Keratinocyte (primary cell): ENCODE measurements around the gene PFKP. TPM values are rescaled to one million over a fixed set of nuclear protein-coding genes. Genes with fewer than 3 reads are reported as not detected.

Experiments used
- DNase-seq: peaks from one replicate; pipeline ENCODE4 v3.0.0-alpha.2; 2011; ENCODE audit warnings: low read depth, missing footprints, low spot score
- FAIRE-seq: peaks from 2 replicates; lab custom pipeline; 2011; peaks lifted over from hg19 to GRCh38; lab: Jason Lieb, UNC
- H2AFZ ChIP-seq: 2 replicates; pipeline ENCODE4 v1.6.0; 2012; ENCODE audit warnings: low read length, control low read depth, inconsistent platforms; ENCODE audit not compliant: control insufficient read depth
- H3K27ac ChIP-seq: 2 replicates; pipeline ENCODE4 v1.5.1; 2011; ENCODE audit warnings: low read length; ENCODE audit not compliant: control insufficient read depth, insufficient read depth
- H3K27me3 ChIP-seq: 3 replicates; pipeline ENCODE4 v1.6.0; 2011; ENCODE audit warnings: low read length; ENCODE audit not compliant: control insufficient read depth, insufficient read depth; ENCODE audit errors: extremely low read depth
- H3K36me3 ChIP-seq, 2 experiments: 2 replicates in 1 of 2; 3 replicates in 1 of 2; pipeline ENCODE4 v1.5.1; 2011; ENCODE audit warnings: low read length in 2 of 2, mild to moderate bottlenecking in 1 of 2; ENCODE audit not compliant: control insufficient read depth in 2 of 2, insufficient read depth in 2 of 2; ENCODE audit errors: extremely low read depth in 1 of 2
- H3K4me1 ChIP-seq: 3 replicates; pipeline ENCODE4 v1.5.1; 2011; ENCODE audit warnings: low read length; ENCODE audit not compliant: control insufficient read depth, insufficient read depth; ENCODE audit errors: extremely low read depth
- H3K4me2 ChIP-seq: 3 replicates; pipeline ENCODE4 v1.6.0; 2011; ENCODE audit warnings: low read depth, low read length; ENCODE audit not compliant: control insufficient read depth, insufficient read depth; ENCODE audit errors: extremely low read depth
- H3K4me3 ChIP-seq, 3 experiments: fragments of 200-600 bp in 1 of 3; sonication (generic) in 1 of 3; 2 replicates in 2 of 3; 3 replicates in 1 of 3; pipeline ENCODE4 v1.5.1; 2011 to 2016; ENCODE audit warnings: low read length in 3 of 3, mild to moderate bottlenecking in 3 of 3, control low read depth in 2 of 3, inconsistent platforms in 1 of 3, low read depth in 1 of 3, mixed read lengths in 1 of 3, mixed run types in 1 of 3, moderate library complexity in 1 of 3; ENCODE audit not compliant: control insufficient read depth in 2 of 3, insufficient read depth in 2 of 3; ENCODE audit errors: extremely low read depth in 1 of 3
- H3K79me2 ChIP-seq: 2 replicates; pipeline ENCODE4 v1.6.0; 2012; ENCODE audit warnings: low read length; ENCODE audit not compliant: control insufficient read depth, insufficient read depth
- H3K9ac ChIP-seq: 3 replicates; pipeline ENCODE4 v1.6.0; 2011; ENCODE audit warnings: low read length; ENCODE audit not compliant: control insufficient read depth, insufficient read depth; ENCODE audit errors: extremely low read depth
- H3K9me1 ChIP-seq: 3 replicates; pipeline ENCODE4 v1.6.0; 2011; ENCODE audit warnings: low read length; ENCODE audit not compliant: control insufficient read depth, insufficient read depth; ENCODE audit errors: extremely low read depth
- H3K9me3 ChIP-seq: 2 replicates; pipeline ENCODE4 v1.5.1; 2012; ENCODE audit warnings: low read depth, low read length; ENCODE audit not compliant: control insufficient read depth
- H4K20me1 ChIP-seq: 3 replicates; pipeline ENCODE4 v1.6.0; 2011; ENCODE audit warnings: low read length; ENCODE audit not compliant: control insufficient read depth, insufficient read depth; ENCODE audit errors: extremely low read depth
- EZH2 ChIP-seq: IDR thresholded peaks from one replicate; pipeline ENCODE4 v1.6.1; 2012; ENCODE audit warnings: inconsistent platforms, mild to moderate bottlenecking, low read length, moderate library complexity
- dilution Hi-C: fragments of 300-500 bp; cut with MboI; formaldehyde crosslinking; loops from one replicate; pipeline ENCODE4 v1.7.0; 2020; ENCODE audit warnings: low sequenced_read_pairs; ENCODE audit not compliant: extremely low pct_ligation_motif_present
- polyA plus RNA-seq, 5 experiments: library from polyadenylated mRNA; depleted of rRNA in 3 of 5; stranded (reverse) in 3 of 5; stranded (forward) in 1 of 5; unstranded in 1 of 5; fragments of >200 nt; gene quantifications; 1 replicate in 1 of 5; 2 replicates in 3 of 5; 3 replicates in 1 of 5; pipeline versions ENCODE4 v1.2.1 to v1.2.3, GENCODE V29; 2011 to 2012; ENCODE audit warnings: missing spikeins in 2 of 5, low read depth in 1 of 5, low replicate concordance in 1 of 5
- TF ChIP-seq, protein P1 (sequence below), 3 experiments: IDR thresholded peaks in 1 of 3; conservative IDR thresholded peaks in 1 of 3; optimal IDR thresholded peaks in 1 of 3; 2 replicates in 2 of 3; 3 replicates in 1 of 3; pipeline versions ENCODE3 to v1.5.1; 2011; ENCODE audit warnings: low read length in 3 of 3, mild to moderate bottlenecking in 3 of 3, moderate library complexity in 2 of 3, control low read depth in 1 of 3, inconsistent platforms in 1 of 3; ENCODE audit not compliant: insufficient read depth in 2 of 3; ENCODE audit errors: extremely low read depth in 1 of 3

The PFKP gene
- polyA plus RNA-seq, 1 donor (not counting 4 experiments of a cell fraction or from before 2014, with no cell fraction given): 117 TPM

DNA sequence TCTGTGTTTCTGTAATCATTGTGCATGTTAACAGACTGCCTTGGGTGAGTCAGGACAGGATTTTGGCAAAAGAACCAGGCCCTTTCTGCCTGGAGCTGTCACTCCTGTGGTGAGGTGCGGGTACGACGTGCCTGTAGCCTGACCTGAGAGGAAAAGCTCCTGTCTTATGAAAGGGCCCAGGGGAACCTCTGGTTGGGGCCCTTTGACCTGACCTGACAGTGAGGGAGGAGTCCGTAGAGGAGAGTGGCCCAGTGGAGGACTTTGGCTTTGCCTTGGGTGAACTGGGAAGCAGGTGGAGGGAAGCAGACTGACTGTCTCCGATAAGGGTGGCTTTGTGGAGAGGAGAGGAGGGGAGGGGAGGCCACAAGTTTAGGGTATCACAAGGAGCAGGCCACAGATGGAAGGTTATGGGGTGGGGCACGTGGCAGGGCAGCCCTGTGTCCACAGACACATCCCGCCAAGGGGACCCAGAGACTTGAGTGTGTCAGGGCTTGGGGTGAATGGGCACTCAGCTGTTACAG lies 6.9 kb downstream of the PFKP start:
- FAIRE-seq: peak; percentile 51
- Histone ChIP-seq H3K4me3 (no peak overlapping the region), H3K36me3 (peaks cover 17 to 41% of the 10 kb centered on the region in 2 experiments), H2AFZ (no peak overlapping the region), H3K79me2 (peaks cover 89% of the 10 kb centered on the region), H3K27me3 (no peaks in the 10 kb centered on the region), H4K20me1 (peaks cover 31% of the 10 kb centered on the region), H3K9me3 (no peaks in the 10 kb centered on the region), H3K4me2 (peak overlapping the region; percentile 42), H3K27ac (peak overlapping the region; percentile 25), H3K4me1 (peaks cover 44% of the 10 kb centered on the region), H3K9me1 (peaks cover 13% of the 10 kb centered on the region), H3K9ac (no peak overlapping the region)
- no peak for DNase-seq
- no peak for TF ChIP-seq EZH2
- TF ChIP-seq, protein P1, sequence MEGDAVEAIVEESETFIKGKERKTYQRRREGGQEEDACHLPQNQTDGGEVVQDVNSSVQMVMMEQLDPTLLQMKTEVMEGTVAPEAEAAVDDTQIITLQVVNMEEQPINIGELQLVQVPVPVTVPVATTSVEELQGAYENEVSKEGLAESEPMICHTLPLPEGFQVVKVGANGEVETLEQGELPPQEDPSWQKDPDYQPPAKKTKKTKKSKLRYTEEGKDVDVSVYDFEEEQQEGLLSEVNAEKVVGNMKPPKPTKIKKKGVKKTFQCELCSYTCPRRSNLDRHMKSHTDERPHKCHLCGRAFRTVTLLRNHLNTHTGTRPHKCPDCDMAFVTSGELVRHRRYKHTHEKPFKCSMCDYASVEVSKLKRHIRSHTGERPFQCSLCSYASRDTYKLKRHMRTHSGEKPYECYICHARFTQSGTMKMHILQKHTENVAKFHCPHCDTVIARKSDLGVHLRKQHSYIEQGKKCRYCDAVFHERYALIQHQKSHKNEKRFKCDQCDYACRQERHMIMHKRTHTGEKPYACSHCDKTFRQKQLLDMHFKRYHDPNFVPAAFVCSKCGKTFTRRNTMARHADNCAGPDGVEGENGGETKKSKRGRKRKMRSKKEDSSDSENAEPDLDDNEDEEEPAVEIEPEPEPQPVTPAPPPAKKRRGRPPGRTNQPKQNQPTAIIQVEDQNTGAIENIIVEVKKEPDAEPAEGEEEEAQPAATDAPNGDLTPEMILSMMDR (optimal IDR thresholded peaks at IDR 0.05 in 1 of 3, IDR thresholded peaks at IDR 0.05 in 1 of 3, conservative IDR thresholded peaks at IDR 0.05 in 1 of 3; ENCODE audit: extremely low read depth in 1 of 3, insufficient read depth in 2 of 3, low read length in 3 of 3): no peak
- dilution Hi-C loops: no loop called here

DNA sequence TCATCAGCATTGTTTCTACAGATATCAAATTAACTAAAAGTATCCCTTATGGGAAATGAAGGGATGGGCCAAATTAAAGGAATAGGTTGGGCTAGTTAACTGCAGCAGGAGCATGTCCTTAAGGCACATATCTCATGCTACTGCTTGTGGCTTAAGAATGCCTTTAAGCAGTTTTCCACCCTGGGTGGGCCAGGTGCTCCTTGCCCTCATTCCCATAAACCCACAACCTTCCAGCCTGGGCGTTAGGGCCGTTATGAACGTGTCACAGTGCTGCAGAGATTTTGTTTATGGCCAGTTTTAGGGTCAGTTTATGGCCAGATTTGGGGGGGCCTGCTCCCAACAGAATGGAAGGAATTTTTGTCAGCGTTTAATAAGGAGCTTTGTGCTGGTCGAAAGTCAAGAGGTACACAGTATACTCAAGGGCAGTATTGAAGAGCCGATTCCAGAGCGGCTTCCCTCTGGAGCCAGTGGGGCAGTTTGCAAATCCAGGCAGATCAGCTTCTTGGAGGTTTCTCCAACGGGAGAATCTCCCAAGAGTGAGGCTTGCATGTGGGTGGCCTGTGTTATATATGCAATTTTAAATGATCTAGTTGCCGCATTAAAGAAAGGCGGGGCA lies 7.7 kb downstream of the PFKP start:
- dilution Hi-C loops: no loop called here
- FAIRE-seq (no peak), DNase-seq (no peak)
- no peaks in the 10 kb centered on the region for H3K9me3 ChIP-seq
- H2AFZ ChIP-seq: no peak overlapping the region
- no peak overlapping the region for H3K27ac ChIP-seq
- TF ChIP-seq EZH2: no peak
- TF ChIP-seq, protein P1 (optimal IDR thresholded peaks at IDR 0.05 in 1 of 3, IDR thresholded peaks at IDR 0.05 in 1 of 3, conservative IDR thresholded peaks at IDR 0.05 in 1 of 3; ENCODE audit: extremely low read depth in 1 of 3, insufficient read depth in 2 of 3, low read length in 3 of 3): no peak
- peaks cover 88% of the 10 kb centered on the region for H3K79me2 ChIP-seq
- H3K4me1 ChIP-seq: peaks cover 35% of the 10 kb centered on the region
- H4K20me1 ChIP-seq: peaks cover 31% of the 10 kb centered on the region
- H3K9ac ChIP-seq: no peak overlapping the region
- peaks cover 10% of the 10 kb centered on the region for H3K9me1 ChIP-seq
- peaks cover 10 to 40% of the 10 kb centered on the region in 2 experiments for H3K36me3 ChIP-seq
- no peak overlapping the region for H3K4me2 ChIP-seq
- H3K4me3 ChIP-seq: no peak overlapping the region
- no peaks in the 10 kb centered on the region for H3K27me3 ChIP-seq
